22Rv1 (cell line): ENCODE measurements around the gene LUZP1.
"Not testable (repeated sequence)": the region's sequence is repeated elsewhere in the genome, so short reads cannot be mapped to it uniquely, and the experiment has no call there.

Experiments used
- H3K27ac ChIP-seq: fragments of 450-650 bp; 2 replicates; pipeline ENCODE4 v1.5.1; 2017
- ZFX ChIP-seq: fragments of 450-650 bp; IDR thresholded peaks from 2 replicates; pipeline ENCODE4 v1.6.1; 2017; ENCODE audit warnings: antibody characterized with exemption, borderline replicate concordance
- TF ChIP-seq, protein P1 (sequence below): fragments of 450-650 bp; IDR thresholded peaks from 2 replicates; pipeline ENCODE4 v1.5.1; 2017; ENCODE audit warnings: mild to moderate bottlenecking

The LUZP1 gene

GRCh38 chr1:23211955-23212354, 43.3 kb upstream of the LUZP1 start:
- no peak overlapping the region for H3K27ac ChIP-seq
- TF ChIP-seq ZFX, result no peak
- TF ChIP-seq, protein P1, sequence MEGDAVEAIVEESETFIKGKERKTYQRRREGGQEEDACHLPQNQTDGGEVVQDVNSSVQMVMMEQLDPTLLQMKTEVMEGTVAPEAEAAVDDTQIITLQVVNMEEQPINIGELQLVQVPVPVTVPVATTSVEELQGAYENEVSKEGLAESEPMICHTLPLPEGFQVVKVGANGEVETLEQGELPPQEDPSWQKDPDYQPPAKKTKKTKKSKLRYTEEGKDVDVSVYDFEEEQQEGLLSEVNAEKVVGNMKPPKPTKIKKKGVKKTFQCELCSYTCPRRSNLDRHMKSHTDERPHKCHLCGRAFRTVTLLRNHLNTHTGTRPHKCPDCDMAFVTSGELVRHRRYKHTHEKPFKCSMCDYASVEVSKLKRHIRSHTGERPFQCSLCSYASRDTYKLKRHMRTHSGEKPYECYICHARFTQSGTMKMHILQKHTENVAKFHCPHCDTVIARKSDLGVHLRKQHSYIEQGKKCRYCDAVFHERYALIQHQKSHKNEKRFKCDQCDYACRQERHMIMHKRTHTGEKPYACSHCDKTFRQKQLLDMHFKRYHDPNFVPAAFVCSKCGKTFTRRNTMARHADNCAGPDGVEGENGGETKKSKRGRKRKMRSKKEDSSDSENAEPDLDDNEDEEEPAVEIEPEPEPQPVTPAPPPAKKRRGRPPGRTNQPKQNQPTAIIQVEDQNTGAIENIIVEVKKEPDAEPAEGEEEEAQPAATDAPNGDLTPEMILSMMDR, result no peak

DNA sequence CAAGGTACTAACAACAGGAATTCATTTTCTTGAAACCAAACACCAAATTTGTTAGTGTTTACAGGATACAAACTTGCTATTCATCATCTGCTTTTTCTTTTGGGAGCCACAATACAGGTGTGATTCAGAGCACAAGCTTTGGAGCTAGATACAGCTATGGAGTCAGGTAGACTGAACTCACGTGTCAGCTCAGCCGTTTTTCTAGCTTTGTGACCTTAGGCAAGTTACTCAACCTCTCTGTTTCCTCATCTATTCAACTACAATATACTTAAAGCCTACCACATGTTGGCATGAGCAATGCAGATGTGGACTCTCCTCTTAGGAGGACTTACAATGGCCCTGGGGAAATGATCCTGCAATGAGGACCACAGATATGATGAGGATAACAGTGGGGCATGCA, 42.3 kb upstream of the LUZP1 start:
- TF ChIP-seq, protein P1, result no peak
- no peak for TF ChIP-seq ZFX
- no peak overlapping the region for H3K27ac ChIP-seq

- H3K27ac ChIP-seq, result no peak overlapping the region
- TF ChIP-seq, protein P1, result no peak
- TF ChIP-seq ZFX, result no peak
Observed at GRCh38 chr1:23210351-23210785, 41.7 kb upstream of the LUZP1 start.

GRCh38 chr1:23209770-23210169, 41.1 kb upstream of the LUZP1 start:
- TF ChIP-seq, protein P1, result no peak
- no peak for TF ChIP-seq ZFX
- no peak overlapping the region for H3K27ac ChIP-seq

- H3K27ac ChIP-seq, result no peak overlapping the region
- TF ChIP-seq, protein P1, result no peak
- TF ChIP-seq ZFX, result no peak
Observed at GRCh38 chr1:23208527-23208926, 39.9 kb upstream of the LUZP1 start.

DNA sequence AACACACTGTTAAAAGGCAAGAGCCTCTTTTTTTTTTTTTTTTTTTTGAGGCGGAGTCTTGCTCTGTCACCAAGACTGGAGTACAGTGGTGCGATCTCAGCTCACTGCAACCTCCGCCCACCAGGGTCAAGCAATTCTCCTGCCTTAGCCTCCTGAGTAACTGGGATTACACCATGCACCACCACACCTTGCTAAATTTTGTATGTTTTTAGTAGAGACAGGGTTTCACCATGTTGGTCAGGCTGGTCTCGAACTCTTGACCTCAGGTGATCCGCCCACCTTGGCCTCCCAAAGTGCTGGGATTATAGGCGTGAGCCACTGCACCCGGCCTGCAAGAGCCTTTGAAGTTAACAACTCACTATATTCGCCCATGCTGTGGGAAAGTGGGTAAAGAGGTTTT, 39.1 kb upstream of the LUZP1 start:
- not testable (repeated sequence) for H3K27ac ChIP-seq

- no peak overlapping the region for H3K27ac ChIP-seq
- TF ChIP-seq, protein P1, result no peak
- TF ChIP-seq ZFX, result no peak
Observed at GRCh38 chr1:23202263-23202749, 33.6 kb upstream of the LUZP1 start.

GRCh38 chr1:23200883-23201282, 32.2 kb upstream of the LUZP1 start:
- H3K27ac ChIP-seq, result no peak overlapping the region
- TF ChIP-seq, protein P1, result no peak
- TF ChIP-seq ZFX, result no peak
